Gastrocnemius medialis (tissue), 4 donors: ENCODE data around the gene ARHGDIA. TPM values are rescaled to one million over a fixed set of nuclear protein-coding genes. Genes with fewer than 3 reads are reported as not detected.
A peak's percentile ranks its signal among the peaks of the same experiment; 100 is the strongest.

Source experiments
- ATAC-seq, 2 donors: fragments of 150-250 bp; one replicate each; pipeline ENCODE4 v1.9.1; 2016
- DNase-seq, 2 donors: peaks; one replicate each; pipeline ENCODE4 v3.0.0-alpha.2; 2019
- H3K27ac ChIP-seq, 4 donors: fragments of 200-600 bp; sonication (generic); 1 replicate in 1 of 4; 2 replicates in 3 of 4; pipeline ENCODE4 v1.5.1; 2016 to 2018; ENCODE audit warnings: mild to moderate bottlenecking in 2 of 4, moderate library complexity in 1 of 4
- H3K27me3 ChIP-seq, 3 donors: fragments of 200-600 bp; sonication (generic) in 2 of 3; 1 replicate in 1 of 3; 2 replicates in 2 of 3; pipeline versions ENCODE4 v1.5.1 to v1.6.0; 2016 to 2019; ENCODE audit warnings: mild to moderate bottlenecking in 1 of 3, moderate library complexity in 1 of 3
- H3K36me3 ChIP-seq, 2 donors: fragments of 200-600 bp; sonication (generic) in 1 of 2; one replicate each; pipeline ENCODE4 v1.5.1; 2017 to 2018
- H3K4me1 ChIP-seq, 2 donors: fragments of 200-600 bp; sonication (generic) in 1 of 2; one replicate each; pipeline ENCODE4 v1.5.1; 2016 to 2017; ENCODE audit warnings: mild to moderate bottlenecking in 2 of 2
- H3K4me3 ChIP-seq, 4 donors: fragments of 200-600 bp; sonication (generic) in 3 of 4; 1 replicate in 1 of 4; 2 replicates in 3 of 4; pipeline ENCODE4 v1.5.1; 2016 to 2019; ENCODE audit warnings: mild to moderate bottlenecking in 2 of 4
- H3K9me3 ChIP-seq, 3 donors: fragments of 200-600 bp; sonication (generic) in 2 of 3; 1 replicate in 1 of 3; 2 replicates in 2 of 3; pipeline ENCODE4 v1.5.1; 2016 to 2019
- CTCF ChIP-seq, 5 experiments: fragments of 450-650 bp in 3 of 5; fragments of 200-600 bp in 2 of 5; sonication (generic) in 2 of 5; IDR thresholded peaks in 4 of 5; conservative IDR thresholded peaks in 1 of 5; 1 replicate in 4 of 5; 2 replicates in 1 of 5; pipeline ENCODE4 v1.5.1; 2016 to 2019; ENCODE audit warnings: antibody characterized with exemption in 5 of 5, mild to moderate bottlenecking in 3 of 5, moderate library complexity in 3 of 5
- POLR2A ChIP-seq, 2 donors: fragments of 450-650 bp; IDR thresholded peaks; one replicate each; pipeline ENCODE4 v1.6.1; 2017; ENCODE audit warnings: antibody characterized with exemption in 2 of 2, mild to moderate bottlenecking in 2 of 2, moderate library complexity in 2 of 2
- in situ Hi-C, 4 donors: fragments of 200-750 bp; cut with MboI; loops; one replicate each; pipeline versions ENCODE4 v1.15.0 to v1.8.0; 2017; ENCODE audit warnings: low sequenced_read_pairs in 4 of 4
- intact Hi-C: fragments of 100-400 bp; cut with DNase I; formaldehyde crosslinking; loops from one replicate; pipeline ENCODE4 v1.15.1; 2023; ENCODE audit warnings: low total_unique reads
- total RNA-seq, 4 donors: library from RNA; depleted of rRNA; stranded (reverse); fragments of >200 nt; gene quantifications; one replicate each; pipeline versions ENCODE4 v1.1.0 to v1.2.3, GENCODE V29; 2016

ARHGDIA gene
- total RNA-seq, 4 donors from 2014 or later = 52.1 to 122 (median 64.4) TPM

- H3K36me3 ChIP-seq = peaks cover 0 to 34% of the 10 kb centered on the region in 2 donors
Measured at GRCh38 chr17:81912441-81913309, 41.5 kb upstream of the ARHGDIA start.

GRCh38 chr17:81911969-81912368, 40.8 kb upstream of the ARHGDIA start:
- Histone ChIP-seq H3K4me3 (peak overlapping the region; percentile 12 to 44 (median 32)), H3K4me1 (peaks cover 23 to 27% of the 10 kb centered on the region in 2 donors), H3K36me3 (peaks cover 0 to 34% of the 10 kb centered on the region in 2 donors), H3K27ac (peak overlapping the region; percentile 72 to 81 (median 77)), H3K9me3 (no peaks in the 10 kb centered on the region), H3K27me3 (no peaks in the 10 kb centered on the region)
- no peak for DNase-seq
- TF ChIP-seq POLR2A (IDR thresholded peaks at IDR 0.05) = no peak
- TF ChIP-seq CTCF (IDR thresholded peaks at IDR 0.05 in 4 of 5, conservative IDR thresholded peaks at IDR 0.05 in 1 of 5) = no peak
- intact Hi-C loops = loop anchor here (1.0 to 5.0 kb wide), 3 partner anchors 21 to 80 kb away; partner anchors contain the start of genes ALYREF, ANAPC11, MCRIP1 and P4HB
- in situ Hi-C loops = no loop called here
- ATAC-seq = no peak

More at GRCh38 chr17:81912441-81913309, 41.5 kb upstream of the ARHGDIA start:
- DNase-seq = no peak
- TF ChIP-seq CTCF (IDR thresholded peaks at IDR 0.05 in 4 of 5, conservative IDR thresholded peaks at IDR 0.05 in 1 of 5) (no peak), POLR2A (IDR thresholded peaks at IDR 0.05) (no peak)
- no peak for ATAC-seq
- intact Hi-C loops (loop anchor here (5.0 kb wide), 1 partner anchor 80 kb away; the partner anchor contains the start of gene MCRIP1), in situ Hi-C loops (no loop called here)
- Histone ChIP-seq H3K27me3 (no peaks in the 10 kb centered on the region), H3K9me3 (no peaks in the 10 kb centered on the region), H3K4me1 (peaks cover 21 to 26% of the 10 kb centered on the region in 2 donors), H3K27ac (peak overlapping the region in 2 of 4 donors; percentile 74 to 81), H3K4me3 (no peak overlapping the region)

- TF ChIP-seq POLR2A (IDR thresholded peaks at IDR 0.05) = peak; percentile 77 to 86
- TF ChIP-seq CTCF (IDR thresholded peaks at IDR 0.05 in 4 of 5, conservative IDR thresholded peaks at IDR 0.05 in 1 of 5) = peak in 2 of 5 experiments; percentile 10 to 21
- Histone ChIP-seq H3K27ac (peak within 1 kb of the TSS; percentile 72 to 81 (median 77)), H3K4me1 (peaks cover 21 to 27% of the 10 kb centered on the region in 2 donors), H3K9me3 (no peaks in the 10 kb centered on the region), H3K27me3 (no peaks in the 10 kb centered on the region), H3K4me3 (peak within 1 kb of the TSS; percentile 61 to 78 (median 63)), H3K36me3 (peaks cover 0 to 34% of the 10 kb centered on the region in 2 donors)
- DNase-seq (peak; percentile 87 to 90), ATAC-seq (peak; percentile 78 to 81)
- in situ Hi-C loops = no loop called here
- intact Hi-C loops = loop anchor here (1.0 to 5.0 kb wide), 3 partner anchors 20 to 79 kb away; partner anchors contain the start of genes ALYREF, ANAPC11, MCRIP1 and P4HB
Measured at GRCh38 chr17:81911277-81911961, 40.3 kb upstream of the ARHGDIA start, which contains the start of gene PCYT2. Gene PCYT2, minus strand, starts transcription at chr17:81911399. Its CDS starts 44 bp downstream, at chr17:81911355.

- peaks cover 0 to 34% of the 10 kb centered on the region in 2 donors for H3K36me3 ChIP-seq
- TF ChIP-seq POLR2A (IDR thresholded peaks at IDR 0.05) (no peak), CTCF (IDR thresholded peaks at IDR 0.05 in 4 of 5, conservative IDR thresholded peaks at IDR 0.05 in 1 of 5) (no peak)
- no peaks in the 10 kb centered on the region for H3K9me3 ChIP-seq
- H3K4me3 ChIP-seq = peak overlapping the region; percentile 61 to 78 (median 63)
- in situ Hi-C loops = no loop called here
- no peaks in the 10 kb centered on the region for H3K27me3 ChIP-seq
- H3K27ac ChIP-seq = peak overlapping the region; percentile 43 to 69 (median 58)
- intact Hi-C loops = loop anchor here (1.0 to 5.0 kb wide), 3 partner anchors 20 to 79 kb away; partner anchors contain the start of genes ALYREF, ANAPC11, MCRIP1 and P4HB
- ATAC-seq = peak; percentile 35 to 43
- no peak for DNase-seq
- H3K4me1 ChIP-seq = peaks cover 21 to 27% of the 10 kb centered on the region in 2 donors
Measured at GRCh38 chr17:81910840-81911276, 39.7 kb upstream of the ARHGDIA start.
